HL-60 (cell line): Measurements from ENCODE around the gene NXPH1.

ENCODE experiments used
- DNase-seq, 2 experiments: peaks; one replicate each; pipeline ENCODE4 v3.0.0-alpha.2; 2010 to 2020; ENCODE audit warnings: low read depth in 1 of 2, low spot score in 1 of 2
- H3K27ac ChIP-seq: fragments of 250-450 bp; sonication (Bioruptor Pico); replicated peaks from 2 replicates; pipeline ENCODE4 v1.5.1; 2020; ENCODE audit warnings: mild to moderate bottlenecking, moderate library complexity
- H3K27me3 ChIP-seq: fragments of 250-450 bp; sonication (Bioruptor Pico); 2 replicates; pipeline ENCODE4 v1.5.1; 2021; ENCODE audit warnings: mild to moderate bottlenecking, moderate library complexity; ENCODE audit not compliant: insufficient read depth, poor library complexity, severe bottlenecking
- H3K4me3 ChIP-seq: replicated peaks from 2 replicates; pipeline ENCODE4 v1.5.1; 2011; ENCODE audit warnings: mild to moderate bottlenecking, control low read depth, low read length; ENCODE audit not compliant: insufficient read depth
- GABPA ChIP-seq: IDR thresholded peaks from 2 replicates; pipeline ENCODE4 v1.6.1; 2012; ENCODE audit warnings: low read depth
- POLR2AphosphoS5 ChIP-seq: IDR thresholded peaks from 2 replicates; pipeline ENCODE4 v1.6.1; 2012; ENCODE audit warnings: low read depth
- SPI1 ChIP-seq: IDR thresholded peaks from 2 replicates; pipeline ENCODE4 v1.6.1; 2012; ENCODE audit warnings: low read depth, mild to moderate bottlenecking, borderline replicate concordance
- TF ChIP-seq, protein P1 (sequence below): IDR thresholded peaks from 2 replicates; pipeline ENCODE4 v1.6.1; 2012; ENCODE audit warnings: low read depth; ENCODE audit not compliant: insufficient replicate concordance
- TF ChIP-seq, protein P2 (sequence below): IDR thresholded peaks from one replicate; pipeline ENCODE4 v1.5.1; 2011; ENCODE audit warnings: low read length, control low read depth, inconsistent platforms; ENCODE audit not compliant: insufficient read depth

The NXPH1 gene

DNA sequence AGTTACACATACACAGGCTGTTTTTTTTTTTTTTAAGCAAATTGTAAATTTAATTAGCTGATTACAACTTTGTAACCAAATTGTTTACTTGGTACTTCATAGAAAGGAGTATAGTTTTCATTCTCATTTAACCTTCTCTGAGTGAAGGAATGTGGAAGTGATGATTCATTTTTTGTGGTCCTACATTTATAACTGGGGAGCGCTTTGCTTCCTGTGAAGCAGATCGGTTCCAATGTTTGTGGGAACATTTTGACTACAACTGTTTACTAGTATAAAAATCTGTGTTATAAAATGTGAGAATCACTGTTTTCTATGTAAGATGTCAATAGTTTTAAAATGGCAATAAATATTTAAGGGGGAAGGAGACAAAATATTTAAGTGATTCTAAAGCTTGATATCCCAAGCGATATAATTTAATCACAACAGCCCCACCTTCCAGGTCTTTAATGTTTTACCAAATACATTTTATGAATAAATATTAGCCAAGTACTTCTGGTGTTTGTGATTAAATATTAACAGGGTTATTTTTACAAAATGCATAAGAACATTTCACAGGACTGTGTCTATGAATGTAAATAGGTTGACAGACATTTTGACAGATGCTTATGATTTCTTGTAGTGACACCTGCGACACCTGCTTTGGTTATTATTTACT, 57.1 kb downstream of the NXPH1 start:
- H3K27me3 ChIP-seq: no peaks in the 10 kb centered on the region
- no peak overlapping the region for H3K27ac ChIP-seq
- H3K4me3 ChIP-seq: no peak overlapping the region
- TF ChIP-seq POLR2AphosphoS5 (no peak), SPI1 (no peak), GABPA (no peak)
- TF ChIP-seq, protein P1, sequence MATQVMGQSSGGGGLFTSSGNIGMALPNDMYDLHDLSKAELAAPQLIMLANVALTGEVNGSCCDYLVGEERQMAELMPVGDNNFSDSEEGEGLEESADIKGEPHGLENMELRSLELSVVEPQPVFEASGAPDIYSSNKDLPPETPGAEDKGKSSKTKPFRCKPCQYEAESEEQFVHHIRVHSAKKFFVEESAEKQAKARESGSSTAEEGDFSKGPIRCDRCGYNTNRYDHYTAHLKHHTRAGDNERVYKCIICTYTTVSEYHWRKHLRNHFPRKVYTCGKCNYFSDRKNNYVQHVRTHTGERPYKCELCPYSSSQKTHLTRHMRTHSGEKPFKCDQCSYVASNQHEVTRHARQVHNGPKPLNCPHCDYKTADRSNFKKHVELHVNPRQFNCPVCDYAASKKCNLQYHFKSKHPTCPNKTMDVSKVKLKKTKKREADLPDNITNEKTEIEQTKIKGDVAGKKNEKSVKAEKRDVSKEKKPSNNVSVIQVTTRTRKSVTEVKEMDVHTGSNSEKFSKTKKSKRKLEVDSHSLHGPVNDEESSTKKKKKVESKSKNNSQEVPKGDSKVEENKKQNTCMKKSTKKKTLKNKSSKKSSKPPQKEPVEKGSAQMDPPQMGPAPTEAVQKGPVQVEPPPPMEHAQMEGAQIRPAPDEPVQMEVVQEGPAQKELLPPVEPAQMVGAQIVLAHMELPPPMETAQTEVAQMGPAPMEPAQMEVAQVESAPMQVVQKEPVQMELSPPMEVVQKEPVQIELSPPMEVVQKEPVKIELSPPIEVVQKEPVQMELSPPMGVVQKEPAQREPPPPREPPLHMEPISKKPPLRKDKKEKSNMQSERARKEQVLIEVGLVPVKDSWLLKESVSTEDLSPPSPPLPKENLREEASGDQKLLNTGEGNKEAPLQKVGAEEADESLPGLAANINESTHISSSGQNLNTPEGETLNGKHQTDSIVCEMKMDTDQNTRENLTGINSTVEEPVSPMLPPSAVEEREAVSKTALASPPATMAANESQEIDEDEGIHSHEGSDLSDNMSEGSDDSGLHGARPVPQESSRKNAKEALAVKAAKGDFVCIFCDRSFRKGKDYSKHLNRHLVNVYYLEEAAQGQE: no peak
- TF ChIP-seq, protein P2, sequence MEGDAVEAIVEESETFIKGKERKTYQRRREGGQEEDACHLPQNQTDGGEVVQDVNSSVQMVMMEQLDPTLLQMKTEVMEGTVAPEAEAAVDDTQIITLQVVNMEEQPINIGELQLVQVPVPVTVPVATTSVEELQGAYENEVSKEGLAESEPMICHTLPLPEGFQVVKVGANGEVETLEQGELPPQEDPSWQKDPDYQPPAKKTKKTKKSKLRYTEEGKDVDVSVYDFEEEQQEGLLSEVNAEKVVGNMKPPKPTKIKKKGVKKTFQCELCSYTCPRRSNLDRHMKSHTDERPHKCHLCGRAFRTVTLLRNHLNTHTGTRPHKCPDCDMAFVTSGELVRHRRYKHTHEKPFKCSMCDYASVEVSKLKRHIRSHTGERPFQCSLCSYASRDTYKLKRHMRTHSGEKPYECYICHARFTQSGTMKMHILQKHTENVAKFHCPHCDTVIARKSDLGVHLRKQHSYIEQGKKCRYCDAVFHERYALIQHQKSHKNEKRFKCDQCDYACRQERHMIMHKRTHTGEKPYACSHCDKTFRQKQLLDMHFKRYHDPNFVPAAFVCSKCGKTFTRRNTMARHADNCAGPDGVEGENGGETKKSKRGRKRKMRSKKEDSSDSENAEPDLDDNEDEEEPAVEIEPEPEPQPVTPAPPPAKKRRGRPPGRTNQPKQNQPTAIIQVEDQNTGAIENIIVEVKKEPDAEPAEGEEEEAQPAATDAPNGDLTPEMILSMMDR: no peak
- no peak for DNase-seq

DNA sequence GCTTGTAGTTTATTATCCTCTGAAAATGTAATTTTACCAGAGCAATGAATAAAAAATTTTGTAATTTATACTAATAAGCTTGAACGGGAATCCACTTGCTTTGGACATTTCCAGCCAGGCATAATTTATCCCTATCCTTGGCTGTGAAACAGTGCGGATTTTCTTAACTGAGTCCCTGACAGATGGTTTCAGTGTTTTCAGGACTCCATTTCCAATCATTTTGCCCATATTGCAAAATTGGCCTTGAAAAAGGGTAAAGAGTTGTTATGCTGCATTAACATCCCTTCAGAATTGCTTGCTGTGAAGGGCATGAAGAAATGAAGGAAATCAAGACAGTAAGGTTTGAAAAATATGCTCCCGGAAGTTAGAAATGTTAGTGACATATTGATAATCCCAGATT, 57.7 kb downstream of the NXPH1 start:
- no peak for TF ChIP-seq POLR2AphosphoS5
- TF ChIP-seq SPI1: no peak
- TF ChIP-seq, protein P2: no peak
- no peak for TF ChIP-seq GABPA
- TF ChIP-seq, protein P1: no peak
- Histone ChIP-seq H3K27me3 (no peaks in the 10 kb centered on the region), H3K4me3 (no peak overlapping the region), H3K27ac (no peak overlapping the region)
- no peak for DNase-seq

DNA sequence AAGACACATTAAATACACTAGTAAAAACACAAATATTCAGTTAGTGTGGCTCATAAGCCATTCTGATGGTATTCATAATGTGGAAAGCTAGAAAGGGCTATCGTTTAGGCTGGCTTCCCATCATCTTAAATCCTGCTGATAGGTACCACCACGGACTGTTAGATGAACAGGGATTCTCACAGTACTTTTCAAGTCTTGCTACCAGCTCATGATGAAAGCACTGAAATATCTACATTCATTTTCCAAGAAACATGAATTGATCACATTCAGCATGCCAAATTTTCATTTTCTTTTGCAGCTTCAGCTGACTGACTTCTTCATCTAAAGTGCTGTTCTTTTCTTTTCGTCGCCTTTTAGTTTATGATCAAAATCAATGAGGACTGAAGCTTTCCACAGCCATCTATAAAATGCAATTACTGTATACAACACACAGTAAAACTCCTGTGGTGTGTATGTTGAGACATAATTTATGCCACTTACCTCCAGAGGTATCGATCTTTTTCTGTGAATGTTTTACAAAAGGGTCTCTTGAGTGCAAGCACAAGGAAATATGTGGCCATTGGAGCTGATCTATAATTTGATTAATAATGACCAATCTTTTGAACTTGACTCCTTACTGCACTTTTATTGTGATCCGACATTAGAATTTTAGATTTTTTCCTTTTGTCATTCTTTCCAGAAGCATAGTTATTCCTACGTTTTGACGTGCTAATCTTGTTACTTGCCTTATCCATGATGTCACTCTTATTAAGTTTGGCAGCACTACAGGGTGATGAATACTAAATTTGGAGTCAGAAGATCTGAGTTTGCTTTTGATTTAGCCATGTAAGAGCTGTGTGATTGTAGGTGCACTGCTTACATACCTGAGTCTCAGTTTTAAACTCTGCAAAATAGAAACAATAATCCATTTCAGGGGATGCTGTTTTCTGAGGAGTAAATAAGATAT, 58.4 kb downstream of the NXPH1 start:
- H3K27me3 ChIP-seq: no peaks in the 10 kb centered on the region
- no peak overlapping the region for H3K4me3 ChIP-seq
- no peak overlapping the region for H3K27ac ChIP-seq
- TF ChIP-seq POLR2AphosphoS5 (no peak), GABPA (no peak), SPI1 (no peak)
- TF ChIP-seq, protein P2: no peak
- TF ChIP-seq, protein P1: no peak
- DNase-seq: no peak
